Spleen (tissue), 11 donors: ENCODE results near the gene OS9. TPM values are rescaled to one million over a fixed set of nuclear protein-coding genes. Genes with fewer than 3 reads are reported as not detected.

Experiments used
- DNase-seq: peaks from one replicate; pipeline ENCODE4 v3.0.0-alpha.2; 2020
- H3K27ac ChIP-seq, 8 donors: fragments of 200-600 bp; sonication (generic) in 7 of 8; 1 replicate in 4 of 8; 2 replicates in 4 of 8; pipeline versions ENCODE4 v1.5.0 to v1.8.0; 2016 to 2021; ENCODE audit warnings: inconsistent platforms in 4 of 8, mild to moderate bottlenecking in 4 of 8, moderate library complexity in 1 of 8
- H3K27me3 ChIP-seq, 7 donors: fragments of 200-600 bp; sonication (generic) in 6 of 7; replicated peaks in 1 of 7; 1 replicate in 4 of 7; 2 replicates in 3 of 7; pipeline versions ENCODE4 v1.5.0 to v1.8.0; 2016 to 2021; ENCODE audit warnings: inconsistent platforms in 3 of 7, mild to moderate bottlenecking in 1 of 7
- H3K36me3 ChIP-seq, 6 donors: fragments of 200-600 bp; sonication (generic) in 5 of 6; 1 replicate in 4 of 6; 2 replicates in 2 of 6; pipeline versions ENCODE4 v1.5.0 to v1.8.0; 2016 to 2021; ENCODE audit warnings: inconsistent platforms in 2 of 6
- H3K4me1 ChIP-seq, 6 donors: fragments of 200-600 bp; sonication (generic) in 5 of 6; 1 replicate in 3 of 6; 2 replicates in 3 of 6; pipeline versions ENCODE4 v1.5.0 to v1.8.0; 2016 to 2021; ENCODE audit warnings: inconsistent platforms in 3 of 6
- H3K4me3 ChIP-seq, 8 donors: fragments of 200-600 bp; sonication (generic) in 7 of 8; 1 replicate in 4 of 8; 2 replicates in 4 of 8; pipeline versions ENCODE4 v1.5.0 to v1.8.0; 2016 to 2021; ENCODE audit warnings: inconsistent platforms in 4 of 8, mild to moderate bottlenecking in 4 of 8, moderate library complexity in 2 of 8
- H3K9me3 ChIP-seq, 8 donors: fragments of 200-600 bp; sonication (generic) in 7 of 8; 1 replicate in 4 of 8; 2 replicates in 4 of 8; pipeline versions ENCODE4 v1.5.0 to v1.8.0; 2016 to 2021; ENCODE audit warnings: inconsistent platforms in 4 of 8
- CTCF ChIP-seq, 11 experiments: fragments of 200-600 bp in 7 of 11; fragments of 450-650 bp in 4 of 11; sonication (generic) in 4 of 11; IDR thresholded peaks in 8 of 11; conservative IDR thresholded peaks in 3 of 11; 1 replicate in 7 of 11; 2 replicates in 4 of 11; pipeline versions ENCODE4 v1.4.0 to v1.8.0; 2016 to 2021; ENCODE audit warnings: antibody characterized with exemption in 11 of 11, inconsistent platforms in 4 of 11, mild to moderate bottlenecking in 1 of 11
- POLR2A ChIP-seq, 3 donors: fragments of 450-650 bp; IDR thresholded peaks; one replicate each; pipeline ENCODE4 v1.5.1; 2017; ENCODE audit warnings: antibody characterized with exemption in 3 of 3, mild to moderate bottlenecking in 1 of 3
- POLR2AphosphoS5 ChIP-seq, 3 donors: sonication (generic); formaldehyde crosslinking; IDR thresholded peaks; one replicate each; pipeline ENCODE4 v1.5.1; 2017; ENCODE audit warnings: antibody characterized with exemption in 3 of 3
- WGBS, 5 donors: extraction: QIAGEN DNeasy Blood & Tissue Kit in 3 of 5; methylation state at CpG; one replicate each; pipeline versions ENCODE4 v1.1.5 to v1.1.7; 2013 to 2018; 5-methylcytosine and 5-hydroxymethylcytosine counted together
- intact Hi-C: fragments of 100-400 bp; cut with DNase I; formaldehyde crosslinking; loops from one replicate; pipeline ENCODE4 v1.15.0; 2023; ENCODE audit warnings: low total_unique reads
- polyA plus RNA-seq, 3 donors: library from polyadenylated mRNA; stranded (reverse); fragments of 200-250 nt; gene quantifications; one replicate each; pipeline ENCODE4 v1.2.1, GENCODE V29; 2013
- total RNA-seq, 7 donors: library from RNA; depleted of rRNA in 3 of 7; stranded (reverse); fragments of >200 nt in 3 of 7; fragmentation: NEBNext Ultra II Directional in 4 of 7; extraction: Animal tissue kit (Norgen Biotek cat#: 25700) in 4 of 7; gene quantifications; one replicate each; pipeline versions ENCODE4 v1.1.0 to v1.2.1, GENCODE V29; 2016 to 2021
- donor health status: healthy with polysubstance abuse.
- donor health status: DM: no; HTN: no; CAD: no; lungs with moderate emphysema.
- donor health status: DM: no; HTN: no; CAD: no.
- donor health status: Bipolar disorder and iron deficiency.
- donor health status: healthy.
- donor health status: DM: no; HTN: no; CAD: no.
- donor health status: DM: yes; HTN: yes; CAD: no.

OS9 gene
- total and polyA plus RNA-seq, 10 donors, result 94.9 to 323 (median 253) TPM

- TF ChIP-seq CTCF (IDR thresholded peaks at IDR 0.05 in 8 of 11, conservative IDR thresholded peaks at IDR 0.05 in 3 of 11) (peak in 7 of 11 experiments; percentile 22 to 59 (median 40)), POLR2AphosphoS5 (IDR thresholded peaks at IDR 0.05) (no peak)
- intact Hi-C loops, result no loop called here
- 37 to 48% (median 41%) methylated on average over 3 of the region's 3 CpGs for WGBS, 5 donors
These were observed 65.5 kb downstream of the OS9 start for GRCh38 chr12:57759360-57759980.

DNA sequence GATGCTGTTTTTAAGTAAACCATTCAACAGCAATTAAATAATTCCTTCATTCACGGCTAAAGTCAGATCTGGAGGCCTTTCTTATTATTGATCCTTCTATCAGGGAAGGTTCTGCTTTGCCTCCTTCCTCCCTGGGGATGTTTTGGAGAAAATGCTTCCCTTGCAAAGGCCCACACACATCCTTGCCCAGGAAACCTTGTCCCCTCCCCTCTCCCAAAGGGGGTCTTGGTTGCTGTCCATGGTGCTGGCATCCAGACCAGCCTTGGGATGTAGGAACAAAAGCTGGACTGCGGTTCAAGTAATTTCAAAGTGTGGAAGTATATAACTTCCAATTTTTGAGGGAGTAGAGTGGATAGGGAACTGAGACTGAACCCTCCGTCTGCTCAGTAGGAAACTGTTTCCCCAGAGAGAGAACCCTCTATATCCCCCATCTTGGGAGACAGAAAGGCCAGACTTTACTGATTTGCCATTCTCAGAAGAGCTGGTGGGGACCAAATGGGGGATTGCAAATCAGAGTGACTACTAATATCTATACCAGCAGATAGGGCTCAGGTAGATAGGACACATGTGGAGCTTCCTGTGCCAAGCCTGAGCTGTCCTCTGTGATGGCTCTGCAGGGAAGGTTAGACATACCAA, 66.5 kb downstream of the OS9 start:
- DNase-seq, result no peak
- 78 to 92% (median 90%) methylated on average over 3 of the region's 3 CpGs for whole genome bisulfite sequencing, 5 donors
- Histone ChIP-seq H3K27ac (no peak overlapping the region), H3K36me3 (peaks cover 0 to 23% (median 19%) of the 10 kb centered on the region in 6 donors), H3K27me3 (peaks cover 4 to 24% (median 17%) of the 10 kb centered on the region in 7 donors), H3K9me3 (no peaks in the 10 kb centered on the region), H3K4me3 (no peak overlapping the region), H3K4me1 (peaks cover 20 to 50% (median 29%) of the 10 kb centered on the region in 6 donors)
- intact Hi-C loops, result no loop called here
- TF ChIP-seq CTCF (IDR thresholded peaks at IDR 0.05 in 8 of 11, conservative IDR thresholded peaks at IDR 0.05 in 3 of 11) (no peak), POLR2A (IDR thresholded peaks at IDR 0.05) (no peak), POLR2AphosphoS5 (IDR thresholded peaks at IDR 0.05) (no peak)

More at GRCh38 chr12:57759360-57759980, 65.5 kb downstream of the OS9 start:
- Histone ChIP-seq H3K36me3 (peaks cover 0 to 23% (median 19%) of the 10 kb centered on the region in 6 donors), H3K9me3 (no peaks in the 10 kb centered on the region), H3K4me3 (no peak overlapping the region), H3K4me1 (peaks cover 11 to 45% (median 22%) of the 10 kb centered on the region in 6 donors), H3K27me3 (peaks cover 0 to 24% (median 7%) of the 10 kb centered on the region in 7 donors), H3K27ac (no peak overlapping the region)
- DNase-seq, result no peak

DNA sequence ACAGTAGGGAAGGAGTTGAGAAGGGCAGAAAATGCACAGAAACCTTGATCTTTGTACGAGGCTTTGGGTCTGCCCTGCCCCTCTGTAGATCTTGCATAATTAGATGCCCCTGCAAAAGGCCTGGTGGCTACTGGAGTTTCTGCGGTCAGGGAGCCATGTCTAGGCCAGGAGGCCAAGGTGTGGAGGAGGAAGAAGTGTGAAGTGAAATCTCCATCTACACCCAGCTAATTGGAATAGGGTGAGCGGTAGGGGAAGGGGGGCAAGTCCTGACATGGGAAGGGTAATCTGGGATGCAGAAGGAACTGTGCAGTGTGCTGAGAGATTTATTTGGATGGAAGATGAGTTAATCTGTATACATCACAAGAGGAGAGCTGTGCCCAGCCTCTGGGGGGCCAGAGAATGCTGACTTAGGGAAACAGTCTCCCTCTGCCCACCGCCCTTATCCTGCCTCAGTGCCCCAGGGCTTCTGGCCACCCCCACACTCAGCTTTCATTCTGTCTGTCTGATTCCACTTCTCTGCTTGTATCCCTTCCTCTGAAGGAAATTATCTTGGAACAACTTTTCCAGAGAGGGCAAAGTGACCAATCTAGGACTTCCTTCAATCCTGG, 67.6 kb downstream of the OS9 start:
- 90 to 97% (median 93%) methylated on average over 4 of the region's 4 CpGs for WGBS, 5 donors
- Histone ChIP-seq H3K27me3 (peaks cover 7 to 34% (median 27%) of the 10 kb centered on the region in 7 donors), H3K9me3 (no peaks in the 10 kb centered on the region), H3K27ac (no peak overlapping the region), H3K4me1 (peaks cover 24 to 51% (median 31%) of the 10 kb centered on the region in 6 donors), H3K36me3 (peaks cover 0 to 23% (median 19%) of the 10 kb centered on the region in 6 donors), H3K4me3 (no peak overlapping the region)
- TF ChIP-seq CTCF (IDR thresholded peaks at IDR 0.05 in 8 of 11, conservative IDR thresholded peaks at IDR 0.05 in 3 of 11), result no peak
- intact Hi-C loops, result no loop called here
- DNase-seq, result no peak

- no peak overlapping the region for H3K27ac ChIP-seq
- H3K36me3 ChIP-seq, result peaks cover 0 to 19% (median 17%) of the 10 kb centered on the region in 6 donors
- no peaks in the 10 kb centered on the region for H3K9me3 ChIP-seq
- intact Hi-C loops, result no loop called here
- peaks cover 7 to 44% (median 36%) of the 10 kb centered on the region in 7 donors for H3K27me3 ChIP-seq
- TF ChIP-seq POLR2AphosphoS5 (IDR thresholded peaks at IDR 0.05) (no peak), CTCF (IDR thresholded peaks at IDR 0.05 in 8 of 11, conservative IDR thresholded peaks at IDR 0.05 in 3 of 11) (no peak), POLR2A (IDR thresholded peaks at IDR 0.05) (no peak)
- no peak overlapping the region for H3K4me3 ChIP-seq
- DNase-seq, result no peak
- WGBS, 5 donors, result 86 to 95% (median 91%) methylated on average over 2 of the region's 2 CpGs
- peaks cover 21 to 53% (median 29%) of the 10 kb centered on the region in 6 donors for H3K4me1 ChIP-seq
These were observed 68.5 kb downstream of the OS9 start for GRCh38 chr12:57762463-57762862.
